Liver (tissue), 3 donors: ENCODE data around the gene RBM22.

Experiments
- TF ChIP-seq, protein P1 (sequence below): fragments of 150-350 bp; IDR thresholded peaks from 2 replicates; pipeline ENCODE4 v1.5.1; 2017; ENCODE audit warnings: improper control_type of control experiment, low read depth, low read length; ENCODE audit not compliant: missing input control
- TF ChIP-seq, protein P2 (sequence below): IDR thresholded peaks from 2 replicates; pipeline ENCODE4 v1.6.1; 2016; ENCODE audit warnings: antibody characterized with exemption
- TF ChIP-seq, protein P3 (sequence below): IDR thresholded peaks from 2 replicates; pipeline ENCODE4 v1.6.1; 2016; ENCODE audit warnings: antibody characterized with exemption
- donor health status: healthy.
- donor health status: healthy.

DNA sequence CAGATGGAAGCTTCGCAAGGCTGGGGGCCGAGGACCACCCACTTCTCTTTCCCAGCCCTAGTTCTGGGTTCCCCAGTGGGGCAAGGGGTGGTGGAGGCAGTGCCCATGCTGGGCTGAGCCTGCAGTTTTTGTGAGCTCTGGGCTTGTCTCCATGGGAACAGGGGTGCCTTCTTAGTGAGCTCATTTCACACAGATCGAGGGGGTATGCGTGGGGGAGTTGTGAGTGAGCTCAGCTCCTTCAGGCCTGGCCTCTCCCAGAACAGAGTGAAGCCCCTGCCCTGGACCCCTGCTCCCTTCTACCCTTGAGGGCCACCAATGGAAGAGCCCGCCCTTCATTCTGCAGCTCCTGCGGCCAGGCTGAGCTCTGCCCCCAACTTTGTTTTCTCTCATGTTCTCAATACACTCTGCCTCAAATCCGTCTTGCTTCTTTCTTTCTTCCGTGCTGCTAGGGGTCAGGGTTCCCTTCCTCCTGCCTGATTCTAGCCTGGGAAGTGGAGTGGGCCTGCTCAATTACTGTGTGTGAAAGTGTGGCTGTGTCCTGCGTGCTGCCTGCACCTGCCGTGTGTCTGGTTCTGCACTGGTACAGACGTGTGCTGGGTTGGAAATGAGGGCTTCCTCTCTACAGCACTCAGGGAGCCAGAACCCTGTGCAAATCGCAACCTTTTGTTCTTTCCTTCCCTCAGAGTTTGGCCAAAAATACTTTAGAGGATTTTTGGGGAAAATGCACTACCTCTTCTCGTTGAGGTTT, 48.8 kb downstream of the RBM22 start:
- TF ChIP-seq, protein P1, sequence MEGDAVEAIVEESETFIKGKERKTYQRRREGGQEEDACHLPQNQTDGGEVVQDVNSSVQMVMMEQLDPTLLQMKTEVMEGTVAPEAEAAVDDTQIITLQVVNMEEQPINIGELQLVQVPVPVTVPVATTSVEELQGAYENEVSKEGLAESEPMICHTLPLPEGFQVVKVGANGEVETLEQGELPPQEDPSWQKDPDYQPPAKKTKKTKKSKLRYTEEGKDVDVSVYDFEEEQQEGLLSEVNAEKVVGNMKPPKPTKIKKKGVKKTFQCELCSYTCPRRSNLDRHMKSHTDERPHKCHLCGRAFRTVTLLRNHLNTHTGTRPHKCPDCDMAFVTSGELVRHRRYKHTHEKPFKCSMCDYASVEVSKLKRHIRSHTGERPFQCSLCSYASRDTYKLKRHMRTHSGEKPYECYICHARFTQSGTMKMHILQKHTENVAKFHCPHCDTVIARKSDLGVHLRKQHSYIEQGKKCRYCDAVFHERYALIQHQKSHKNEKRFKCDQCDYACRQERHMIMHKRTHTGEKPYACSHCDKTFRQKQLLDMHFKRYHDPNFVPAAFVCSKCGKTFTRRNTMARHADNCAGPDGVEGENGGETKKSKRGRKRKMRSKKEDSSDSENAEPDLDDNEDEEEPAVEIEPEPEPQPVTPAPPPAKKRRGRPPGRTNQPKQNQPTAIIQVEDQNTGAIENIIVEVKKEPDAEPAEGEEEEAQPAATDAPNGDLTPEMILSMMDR = no peak
- TF ChIP-seq, protein P2, sequence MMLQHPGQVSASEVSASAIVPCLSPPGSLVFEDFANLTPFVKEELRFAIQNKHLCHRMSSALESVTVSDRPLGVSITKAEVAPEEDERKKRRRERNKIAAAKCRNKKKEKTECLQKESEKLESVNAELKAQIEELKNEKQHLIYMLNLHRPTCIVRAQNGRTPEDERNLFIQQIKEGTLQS = no peak
- TF ChIP-seq, protein P3, sequence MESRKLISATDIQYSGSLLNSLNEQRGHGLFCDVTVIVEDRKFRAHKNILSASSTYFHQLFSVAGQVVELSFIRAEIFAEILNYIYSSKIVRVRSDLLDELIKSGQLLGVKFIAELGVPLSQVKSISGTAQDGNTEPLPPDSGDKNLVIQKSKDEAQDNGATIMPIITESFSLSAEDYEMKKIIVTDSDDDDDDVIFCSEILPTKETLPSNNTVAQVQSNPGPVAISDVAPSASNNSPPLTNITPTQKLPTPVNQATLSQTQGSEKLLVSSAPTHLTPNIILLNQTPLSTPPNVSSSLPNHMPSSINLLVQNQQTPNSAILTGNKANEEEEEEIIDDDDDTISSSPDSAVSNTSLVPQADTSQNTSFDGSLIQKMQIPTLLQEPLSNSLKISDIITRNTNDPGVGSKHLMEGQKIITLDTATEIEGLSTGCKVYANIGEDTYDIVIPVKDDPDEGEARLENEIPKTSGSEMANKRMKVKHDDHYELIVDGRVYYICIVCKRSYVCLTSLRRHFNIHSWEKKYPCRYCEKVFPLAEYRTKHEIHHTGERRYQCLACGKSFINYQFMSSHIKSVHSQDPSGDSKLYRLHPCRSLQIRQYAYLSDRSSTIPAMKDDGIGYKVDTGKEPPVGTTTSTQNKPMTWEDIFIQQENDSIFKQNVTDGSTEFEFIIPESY = no peak
